Upper lobe of right lung (tissue), 1 donor: ENCODE data around the gene KIF5B. TPM values are rescaled to one million over a fixed set of nuclear protein-coding genes. Genes with fewer than 3 reads are reported as not detected.

Source experiments
- ATAC-seq: fragments of 200-7000 bp; cut with Tn5 transposase; one replicate; pipeline ENCODE4 v1.9.1; 2020; ENCODE audit warnings: mild to moderate bottlenecking, moderate library complexity
- DNase-seq: peaks from one replicate; pipeline ENCODE4 v3.0.0-alpha.2; 2020
- H3K27ac ChIP-seq: fragments of 200-600 bp; one replicate; pipeline ENCODE4 v1.8.0; 2022
- H3K27me3 ChIP-seq: fragments of 200-600 bp; one replicate; pipeline ENCODE4 v1.8.0; 2022; ENCODE audit warnings: mild to moderate bottlenecking
- H3K36me3 ChIP-seq: fragments of 200-600 bp; one replicate; pipeline ENCODE4 v1.8.0; 2022
- H3K4me1 ChIP-seq: fragments of 200-600 bp; one replicate; pipeline ENCODE4 v1.8.0; 2022
- H3K4me3 ChIP-seq: fragments of 200-600 bp; one replicate; pipeline ENCODE4 v1.8.0; 2022; ENCODE audit warnings: mild to moderate bottlenecking
- H3K9me3 ChIP-seq: fragments of 200-600 bp; one replicate; pipeline ENCODE4 v1.8.0; 2022
- CTCF ChIP-seq: fragments of 200-600 bp; IDR thresholded peaks from one replicate; pipeline ENCODE4 v1.8.0; 2022; ENCODE audit warnings: antibody characterized with exemption
- intact Hi-C: fragments of 100-400 bp; cut with DNase I; formaldehyde crosslinking; loops from one replicate; pipeline ENCODE4 v1.11.0; 2022
- total RNA-seq: library from RNA; stranded (reverse); fragmentation: NEBNext Ultra II Directional; extraction: Animal tissue kit (Norgen Biotek cat#: 25700); gene quantifications from one replicate; pipeline ENCODE4 v1.2.1, GENCODE V29; 2021
- donor health status: DM: no; HTN: yes; CAD: no; lungs with severe emphysema.

Gene KIF5B
- total RNA-seq, 1 donor from 2014 or later = 112 TPM

GRCh38 chr10:32065856-32066255, 9.6 kb upstream of the KIF5B start:
- Histone ChIP-seq H3K27ac (no peak overlapping the region), H3K4me1 (peaks cover 7% of the 10 kb centered on the region), H3K9me3 (no peaks in the 10 kb centered on the region), H3K36me3 (no peaks in the 10 kb centered on the region), H3K27me3 (no peaks in the 10 kb centered on the region), H3K4me3 (no peak overlapping the region)
- TF ChIP-seq CTCF = no peak
- ATAC-seq (peak; percentile 83), DNase-seq (no peak)
- intact Hi-C loops = no loop called here

- DNase-seq (no peak), ATAC-seq (no peak)
- H3K27ac ChIP-seq = no peak overlapping the region
- no peaks in the 10 kb centered on the region for H3K9me3 ChIP-seq
- H3K27me3 ChIP-seq = no peaks in the 10 kb centered on the region
- no peaks in the 10 kb centered on the region for H3K36me3 ChIP-seq
- H3K4me1 ChIP-seq = peaks cover 7% of the 10 kb centered on the region
- TF ChIP-seq CTCF = no peak
- intact Hi-C loops = no loop called here
- H3K4me3 ChIP-seq = no peak overlapping the region
Measured at GRCh38 chr10:32061440-32061839, 5.2 kb upstream of the KIF5B start.

GRCh38 chr10:32060347-32060746, 4.1 kb upstream of the KIF5B start:
- no peak for ATAC-seq
- TF ChIP-seq CTCF = no peak
- intact Hi-C loops = no loop called here

GRCh38 chr10:32059472-32059871, 3.2 kb upstream of the KIF5B start:
- no peaks in the 10 kb centered on the region for H3K27me3 ChIP-seq
- ATAC-seq (no peak), DNase-seq (no peak)
- TF ChIP-seq CTCF = no peak
- H3K27ac ChIP-seq = no peak overlapping the region
- no peak overlapping the region for H3K4me3 ChIP-seq
- no peaks in the 10 kb centered on the region for H3K9me3 ChIP-seq
- no peaks in the 10 kb centered on the region for H3K36me3 ChIP-seq
- intact Hi-C loops = no loop called here
- H3K4me1 ChIP-seq = no peaks in the 10 kb centered on the region

More at GRCh38 chr10:32060347-32060746, 4.1 kb upstream of the KIF5B start:
- Histone ChIP-seq H3K9me3 (no peaks in the 10 kb centered on the region), H3K4me3 (no peak overlapping the region), H3K36me3 (no peaks in the 10 kb centered on the region), H3K27me3 (no peaks in the 10 kb centered on the region), H3K27ac (no peak overlapping the region), H3K4me1 (no peaks in the 10 kb centered on the region)
- DNase-seq = no peak

- no peaks in the 10 kb centered on the region for H3K9me3 ChIP-seq
- DNase-seq (no peak), ATAC-seq (no peak)
- peak overlapping the region; percentile 99 for H3K27ac ChIP-seq
- intact Hi-C loops = no loop called here
- no peak for TF ChIP-seq CTCF
- H3K4me1 ChIP-seq = peaks cover 17% of the 10 kb centered on the region
- peak overlapping the region; percentile 96 for H3K4me3 ChIP-seq
- H3K27me3 ChIP-seq = no peaks in the 10 kb centered on the region
- no peaks in the 10 kb centered on the region for H3K36me3 ChIP-seq
Measured at GRCh38 chr10:32057036-32057372, 779 bp upstream of the KIF5B start.

GRCh38 chr10:32055478-32056135, 618 bp downstream of the KIF5B start:
- H3K27ac ChIP-seq = peak overlapping the region; percentile 99
- H3K4me1 ChIP-seq = peaks cover 30% of the 10 kb centered on the region
- DNase-seq (peak; percentile 88), ATAC-seq (peak; percentile 84)
- H3K4me3 ChIP-seq = peak overlapping the region; percentile 96
- H3K36me3 ChIP-seq = no peaks in the 10 kb centered on the region
- H3K9me3 ChIP-seq = no peaks in the 10 kb centered on the region
- H3K27me3 ChIP-seq = no peaks in the 10 kb centered on the region
- no peak for TF ChIP-seq CTCF
- intact Hi-C loops = no loop called here
